ENCODE measurements around the gene ZNF436.
A peak's percentile ranks its signal among the peaks of the same experiment; 100 is the strongest.
"Not testable (repeated sequence)": the region's sequence is repeated elsewhere in the genome, so short reads cannot be mapped to it uniquely, and the experiment has no call there.

ZNF436 gene

GRCh38 chr1:23393706-23394105 lies 24.1 kb upstream of the ZNF436 start:
- peak overlapping the region; percentile 55 for H3K4me2 ChIP-seq
- H3K27me3 ChIP-seq: no peaks in the 10 kb centered on the region
- no peaks in the 10 kb centered on the region for H4K20me1 ChIP-seq
- no peaks in the 10 kb centered on the region for H3K36me3 ChIP-seq
- no peak overlapping the region; the same call in 1 of the 2 replicates for H3K9ac ChIP-seq
- H3K4me3 ChIP-seq: no peak overlapping the region
- TF ChIP-seq Cebpa-rat (IDR thresholded peaks at IDR 0.05): no peak
- no peaks in the 10 kb centered on the region for H3K9me3 ChIP-seq
- H3K27ac ChIP-seq: no peak overlapping the region
- H3K4me1 ChIP-seq: peaks cover 26% of the 10 kb centered on the region

- Histone ChIP-seq H3K27me3 (no peaks in the 10 kb centered on the region), H3K9me3 (no peaks in the 10 kb centered on the region), H3K4me2 (no peak overlapping the region), H3K36me3 (no peaks in the 10 kb centered on the region), H4K20me1 (no peaks in the 10 kb centered on the region), H3K27ac (no peak overlapping the region), H3K9ac (no peak overlapping the region), H3K4me3 (no peak overlapping the region), H3K4me1 (peaks cover 20% of the 10 kb centered on the region)
- TF ChIP-seq Cebpa-rat (IDR thresholded peaks at IDR 0.05): no peak
These were observed 22.7 kb upstream of the ZNF436 start for GRCh38 chr1:23392125-23392855.

- Histone ChIP-seq H3K9me3 (no peaks in the 10 kb centered on the region), H4K20me1 (no peaks in the 10 kb centered on the region), H3K27me3 (no peaks in the 10 kb centered on the region), H3K27ac (no peak overlapping the region), H3K36me3 (no peaks in the 10 kb centered on the region), H3K4me2 (no peak overlapping the region), H3K9ac (no peak overlapping the region), H3K4me3 (no peak overlapping the region), H3K4me1 (peaks cover 14% of the 10 kb centered on the region)
- TF ChIP-seq Cebpa-rat (IDR thresholded peaks at IDR 0.05): no peak
These were observed 20.2 kb upstream of the ZNF436 start for GRCh38 chr1:23389837-23390321.

DNA sequence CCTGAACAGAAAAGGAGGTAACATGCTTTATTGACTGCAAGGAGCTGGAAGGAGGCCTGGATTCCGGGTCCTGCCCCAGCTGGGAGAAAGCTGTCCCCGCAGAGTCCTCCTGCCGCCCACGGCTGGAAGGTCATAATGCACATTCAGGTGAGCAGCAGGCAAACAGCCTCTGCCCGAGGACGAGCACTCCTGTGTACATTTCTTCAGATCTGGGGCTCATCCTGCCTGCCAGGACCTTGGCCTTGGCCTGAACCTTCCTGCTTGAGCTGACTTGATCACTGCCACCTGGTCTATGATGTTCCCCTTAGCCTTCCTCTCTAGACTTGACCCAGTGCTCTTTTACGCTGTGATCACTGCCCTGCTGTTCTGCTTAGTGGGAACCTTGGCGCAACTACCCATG lies 17.9 kb upstream of the ZNF436 start:
- no peak overlapping the region for H3K27ac ChIP-seq
- TF ChIP-seq Cebpa-rat (IDR thresholded peaks at IDR 0.05): no peak
- no peaks in the 10 kb centered on the region for H3K36me3 ChIP-seq
- no peak overlapping the region for H3K4me2 ChIP-seq
- no peaks in the 10 kb centered on the region for H3K9me3 ChIP-seq
- no peaks in the 10 kb centered on the region for H4K20me1 ChIP-seq
- no peak overlapping the region for H3K4me3 ChIP-seq
- no peak overlapping the region for H3K9ac ChIP-seq
- no peaks in the 10 kb centered on the region for H3K27me3 ChIP-seq
- H3K4me1 ChIP-seq: peaks cover 9% of the 10 kb centered on the region

DNA sequence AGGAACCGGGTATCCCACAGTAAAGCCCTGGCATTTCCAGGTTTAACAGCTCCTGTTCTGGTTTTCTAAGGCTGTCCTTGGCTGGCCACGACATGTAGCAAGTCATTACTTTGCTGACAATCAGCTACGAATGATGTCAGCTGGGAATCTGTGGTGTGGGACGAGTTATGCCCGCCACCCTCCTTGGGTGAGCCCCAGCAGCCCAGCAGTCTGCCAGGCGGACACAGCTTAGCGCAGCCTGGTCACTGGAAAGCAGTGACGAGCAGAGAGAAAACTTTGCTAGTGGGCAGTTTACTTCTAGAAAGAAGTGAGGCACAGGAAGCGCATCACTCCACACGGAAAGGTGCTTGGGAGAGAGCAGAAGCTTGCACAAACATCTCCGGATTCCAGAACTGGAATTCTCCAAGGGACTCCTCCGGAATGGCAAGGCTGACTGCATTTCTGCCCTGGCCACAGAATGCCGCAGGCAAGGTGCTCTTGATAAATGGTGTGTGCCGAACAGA lies 15.5 kb upstream of the ZNF436 start:
- no peaks in the 10 kb centered on the region for H3K9me3 ChIP-seq
- peaks cover 9% of the 10 kb centered on the region for H3K4me1 ChIP-seq
- TF ChIP-seq Cebpa-rat (IDR thresholded peaks at IDR 0.05): no peak
- no peaks in the 10 kb centered on the region for H3K36me3 ChIP-seq
- no peaks in the 10 kb centered on the region for H3K27me3 ChIP-seq
- H3K9ac ChIP-seq: no peak overlapping the region
- no peaks in the 10 kb centered on the region for H4K20me1 ChIP-seq
- no peak overlapping the region for H3K27ac ChIP-seq
- no peak overlapping the region for H3K4me3 ChIP-seq
- H3K4me2 ChIP-seq: no peak overlapping the region

- H3K4me1 ChIP-seq: peaks cover 9% of the 10 kb centered on the region
- no peaks in the 10 kb centered on the region for H3K9me3 ChIP-seq
- H3K4me2 ChIP-seq: no peak overlapping the region
- H3K36me3 ChIP-seq: no peaks in the 10 kb centered on the region
- no peaks in the 10 kb centered on the region for H3K27me3 ChIP-seq
- no peak overlapping the region for H3K9ac ChIP-seq
- H3K27ac ChIP-seq: no peak overlapping the region
- TF ChIP-seq Cebpa-rat (IDR thresholded peaks at IDR 0.05): no peak
- no peak overlapping the region for H3K4me3 ChIP-seq
- no peaks in the 10 kb centered on the region for H4K20me1 ChIP-seq
These were observed 14.8 kb upstream of the ZNF436 start for GRCh38 chr1:23384312-23385058.

- Histone ChIP-seq H4K20me1 (no peaks in the 10 kb centered on the region), H3K4me3 (no peak overlapping the region), H3K27ac (no peak overlapping the region), H3K27me3 (no peaks in the 10 kb centered on the region), H3K4me2 (peak overlapping the region; percentile 27; the same call in 1 of the 2 replicates), H3K4me1 (peaks cover 9% of the 10 kb centered on the region), H3K9me3 (no peaks in the 10 kb centered on the region), H3K9ac (no peak overlapping the region), H3K36me3 (no peaks in the 10 kb centered on the region)
- no peak for TF ChIP-seq Cebpa-rat (IDR thresholded peaks at IDR 0.05)
These were observed 14.1 kb upstream of the ZNF436 start for GRCh38 chr1:23383577-23384311.

DNA sequence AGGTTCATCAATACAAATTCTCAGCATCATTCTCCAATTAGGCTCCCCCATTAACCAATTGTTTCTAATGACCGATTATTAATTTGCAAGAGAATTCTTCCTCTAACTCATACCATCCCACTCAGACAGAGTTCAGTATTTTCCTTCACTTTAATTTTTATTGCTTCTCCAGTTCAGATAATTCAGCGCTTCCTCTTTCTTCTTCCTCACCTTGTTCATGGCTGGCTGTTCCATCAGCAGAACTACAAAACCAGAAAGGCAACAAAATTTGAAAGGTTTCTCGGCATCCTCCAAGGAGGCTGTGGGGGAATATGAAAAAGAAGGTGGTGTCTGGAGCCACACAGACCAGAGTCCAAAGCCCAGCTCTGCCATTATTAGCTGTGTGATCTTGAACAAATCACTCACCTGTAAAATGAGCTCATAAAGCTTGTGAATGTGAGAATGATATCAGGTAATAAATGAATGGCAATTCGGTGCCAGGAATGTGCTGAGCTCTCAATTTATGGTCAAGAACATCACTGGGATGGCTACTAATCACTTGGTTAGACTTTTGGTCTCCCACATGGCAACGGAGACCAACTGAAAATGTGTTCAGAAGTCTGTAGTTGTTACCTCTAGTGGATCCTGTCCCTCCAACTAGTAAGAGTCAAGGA lies 11.7 kb upstream of the ZNF436 start:
- Histone ChIP-seq H3K4me2 (no peak overlapping the region), H4K20me1 (no peaks in the 10 kb centered on the region), H3K9me3 (no peaks in the 10 kb centered on the region), H3K36me3 (no peaks in the 10 kb centered on the region), H3K27ac (no peak overlapping the region), H3K4me1 (peaks cover 9% of the 10 kb centered on the region), H3K9ac (no peak overlapping the region), H3K4me3 (no peak overlapping the region), H3K27me3 (no peaks in the 10 kb centered on the region)
- TF ChIP-seq Cebpa-rat (IDR thresholded peaks at IDR 0.05): no peak

DNA sequence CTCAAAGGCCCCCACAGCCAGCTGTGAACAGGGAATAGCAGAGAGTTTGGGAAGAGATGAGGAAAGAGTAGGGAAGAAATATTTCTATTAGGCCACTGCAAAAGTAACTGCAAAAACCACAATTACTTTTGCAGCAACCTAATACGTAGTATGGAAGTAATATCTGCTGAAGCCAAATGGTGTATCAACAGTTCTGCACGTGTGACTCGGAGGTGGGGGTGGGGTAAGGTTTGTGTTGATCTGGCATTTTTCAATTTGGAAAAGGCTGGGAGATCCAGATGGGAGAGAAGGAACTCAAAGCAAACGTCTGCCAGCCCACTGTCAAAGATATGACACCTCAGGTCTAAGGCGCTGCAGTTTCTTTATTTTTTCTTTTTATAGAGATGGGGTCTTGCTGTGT lies 11.1 kb upstream of the ZNF436 start:
- H4K20me1 ChIP-seq: no peaks in the 10 kb centered on the region
- H3K4me1 ChIP-seq: peaks cover 9% of the 10 kb centered on the region
- no peak overlapping the region for H3K9ac ChIP-seq
- no peaks in the 10 kb centered on the region for H3K27me3 ChIP-seq
- TF ChIP-seq Cebpa-rat (IDR thresholded peaks at IDR 0.05): no peak
- H3K9me3 ChIP-seq: peaks cover 3% of the 10 kb centered on the region; the same call in 1 of the 2 replicates
- H3K4me2 ChIP-seq: no peak overlapping the region
- H3K27ac ChIP-seq: no peak overlapping the region
- no peak overlapping the region for H3K4me3 ChIP-seq
- H3K36me3 ChIP-seq: no peaks in the 10 kb centered on the region

- H3K4me2 ChIP-seq, H3K27me3 ChIP-seq, H3K4me1 ChIP-seq, H3K9me3 ChIP-seq, H3K36me3 ChIP-seq, H3K9ac ChIP-seq, H3K27ac ChIP-seq, H4K20me1 ChIP-seq, H3K4me3 ChIP-seq: not testable (repeated sequence)
These were observed 10.6 kb upstream of the ZNF436 start for GRCh38 chr1:23380236-23380635.

All from BLaER1 (cell line).